ENCODE data around the gene HINT2. TPM values are rescaled to one million over a fixed set of nuclear protein-coding genes. Genes with fewer than 3 reads are reported as not detected.

Gene HINT2
- total RNA-seq, 4 donors from 2014 or later: 23.4 to 32.4 (median 27.5) TPM

DNA sequence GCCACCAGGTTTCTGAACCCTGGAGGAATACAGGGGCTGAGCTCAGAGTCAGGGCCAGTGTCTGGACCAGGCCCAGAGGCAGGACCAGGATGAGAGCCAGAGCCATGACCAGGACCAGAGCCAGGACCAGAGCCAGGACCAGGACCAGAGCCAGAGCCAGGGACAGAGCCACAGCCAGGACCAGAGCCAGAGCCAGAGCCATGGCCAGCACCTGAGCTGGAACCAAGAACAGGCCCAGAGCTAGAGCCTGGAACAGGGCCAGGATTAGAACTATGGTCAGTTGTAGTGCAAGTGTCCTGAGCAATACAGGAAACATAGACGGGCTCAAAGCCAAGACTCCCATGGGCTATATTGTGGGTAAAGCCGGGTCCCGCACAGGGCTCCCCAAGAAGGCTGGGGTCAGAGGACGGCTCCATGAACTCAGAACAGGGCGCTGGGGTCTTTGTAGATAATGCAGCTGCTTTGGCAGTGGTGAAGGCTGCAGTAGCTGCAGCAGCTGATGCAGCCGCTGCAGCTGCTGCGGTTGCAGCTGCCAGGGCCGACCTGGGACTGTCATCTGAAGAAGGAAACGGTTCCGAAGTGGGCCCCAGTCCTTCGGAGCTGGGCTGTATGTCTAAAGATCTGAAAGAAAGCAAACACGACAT, 3.3 kb downstream of the HINT2 start:
- H3K27ac ChIP-seq (replicated peaks in 1 of 4): peak overlapping the region; percentile 94 to 100 (median 96)
- TF ChIP-seq POLR2A (IDR thresholded peaks at IDR 0.05; ENCODE audit: low read depth) (no peak), EP300 (IDR thresholded peaks at IDR 0.05) (no peak)
- H3K27me3 ChIP-seq: no peaks in the 10 kb centered on the region
- peak overlapping the region; percentile 52 to 65 (median 58) for H3K4me3 ChIP-seq
- no CpG with 5 or more reads among the region's 12 CpGs for WGBS
- intact Hi-C loops (cut with DNase I): no loop called here
- H3K4me1 ChIP-seq: peaks cover 30 to 47% (median 44%) of the 10 kb centered on the region in 4 donors
- peaks cover 16 to 40% (median 34%) of the 10 kb centered on the region in 4 donors for H3K36me3 ChIP-seq
- H3K9me3 ChIP-seq: no peaks in the 10 kb centered on the region
- no peak for DNase-seq (ENCODE audit: extremely low spot score)

DNA sequence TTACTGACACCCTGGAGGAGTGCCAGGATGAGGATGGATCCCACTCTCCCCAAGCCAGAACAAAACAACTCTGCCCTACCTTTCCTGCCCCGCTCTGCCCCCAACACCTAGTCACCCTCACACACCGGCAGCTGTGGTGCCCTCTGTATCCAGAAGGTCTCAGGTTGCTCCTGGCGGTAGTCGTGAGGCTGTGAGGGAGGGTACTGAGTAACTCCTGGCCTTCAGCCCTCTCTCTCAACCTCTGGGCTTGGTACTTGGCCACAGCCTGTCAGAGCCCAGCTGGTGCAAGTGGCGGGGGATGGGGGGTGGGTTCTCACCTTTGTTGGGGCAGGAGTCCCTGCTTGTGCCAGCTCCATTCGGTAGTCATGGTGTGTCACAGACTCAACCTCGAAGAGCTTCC, 4.7 kb downstream of the HINT2 start:
- H3K9me3 ChIP-seq: no peaks in the 10 kb centered on the region
- 93% methylated on average over 7 of the region's 7 CpGs for WGBS
- H3K4me3 ChIP-seq: no peak overlapping the region
- H3K36me3 ChIP-seq: peaks cover 26 to 54% (median 46%) of the 10 kb centered on the region in 4 donors
- intact Hi-C loops (cut with DNase I): no loop called here
- peaks cover 28 to 40% (median 39%) of the 10 kb centered on the region in 4 donors for H3K4me1 ChIP-seq
- DNase-seq (ENCODE audit: extremely low spot score): no peak
- no peaks in the 10 kb centered on the region for H3K27me3 ChIP-seq
- no peak overlapping the region for H3K27ac ChIP-seq (replicated peaks in 1 of 4)
- TF ChIP-seq, protein P1, sequence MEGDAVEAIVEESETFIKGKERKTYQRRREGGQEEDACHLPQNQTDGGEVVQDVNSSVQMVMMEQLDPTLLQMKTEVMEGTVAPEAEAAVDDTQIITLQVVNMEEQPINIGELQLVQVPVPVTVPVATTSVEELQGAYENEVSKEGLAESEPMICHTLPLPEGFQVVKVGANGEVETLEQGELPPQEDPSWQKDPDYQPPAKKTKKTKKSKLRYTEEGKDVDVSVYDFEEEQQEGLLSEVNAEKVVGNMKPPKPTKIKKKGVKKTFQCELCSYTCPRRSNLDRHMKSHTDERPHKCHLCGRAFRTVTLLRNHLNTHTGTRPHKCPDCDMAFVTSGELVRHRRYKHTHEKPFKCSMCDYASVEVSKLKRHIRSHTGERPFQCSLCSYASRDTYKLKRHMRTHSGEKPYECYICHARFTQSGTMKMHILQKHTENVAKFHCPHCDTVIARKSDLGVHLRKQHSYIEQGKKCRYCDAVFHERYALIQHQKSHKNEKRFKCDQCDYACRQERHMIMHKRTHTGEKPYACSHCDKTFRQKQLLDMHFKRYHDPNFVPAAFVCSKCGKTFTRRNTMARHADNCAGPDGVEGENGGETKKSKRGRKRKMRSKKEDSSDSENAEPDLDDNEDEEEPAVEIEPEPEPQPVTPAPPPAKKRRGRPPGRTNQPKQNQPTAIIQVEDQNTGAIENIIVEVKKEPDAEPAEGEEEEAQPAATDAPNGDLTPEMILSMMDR (IDR thresholded peaks at IDR 0.05): no peak
- TF ChIP-seq POLR2A (IDR thresholded peaks at IDR 0.05; ENCODE audit: low read depth): no peak
- no peak for TF ChIP-seq EP300 (IDR thresholded peaks at IDR 0.05)
- TF ChIP-seq POLR2AphosphoS5 (IDR thresholded peaks at IDR 0.05): no peak

DNA sequence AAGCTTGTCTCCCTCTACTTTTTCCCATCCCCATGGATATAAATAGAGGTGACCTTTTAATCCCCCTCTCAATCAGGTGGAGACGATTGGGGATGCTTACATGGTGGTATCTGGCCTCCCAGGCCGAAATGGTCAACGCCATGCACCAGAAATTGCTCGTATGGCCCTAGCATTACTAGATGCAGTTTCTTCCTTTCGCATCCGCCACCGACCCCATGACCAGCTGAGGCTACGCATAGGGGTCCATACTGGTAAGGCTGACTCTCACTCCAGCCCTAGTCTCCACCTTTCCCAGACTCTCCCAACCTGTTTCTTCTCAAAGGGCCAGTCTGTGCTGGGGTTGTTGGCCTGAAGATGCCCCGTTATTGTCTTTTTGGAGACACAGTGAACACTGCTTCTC, 6.4 kb downstream of the HINT2 start:
- intact Hi-C loops (cut with DNase I): no loop called here
- H3K27ac ChIP-seq (replicated peaks in 1 of 4): no peak overlapping the region
- TF ChIP-seq POLR2A (IDR thresholded peaks at IDR 0.05; ENCODE audit: low read depth) (no peak), POLR2AphosphoS5 (IDR thresholded peaks at IDR 0.05) (no peak), EP300 (IDR thresholded peaks at IDR 0.05) (no peak)
- TF ChIP-seq, protein P1 (IDR thresholded peaks at IDR 0.05): no peak
- no peaks in the 10 kb centered on the region for H3K9me3 ChIP-seq
- H3K4me1 ChIP-seq: peaks cover 19 to 31% (median 28%) of the 10 kb centered on the region in 4 donors
- H3K4me3 ChIP-seq: no peak overlapping the region
- no peak for DNase-seq (ENCODE audit: extremely low spot score)
- 87% methylated on average over 9 of the region's 9 CpGs for WGBS
- peaks cover 26 to 67% (median 53%) of the 10 kb centered on the region in 4 donors for H3K36me3 ChIP-seq
- H3K27me3 ChIP-seq: no peaks in the 10 kb centered on the region

DNA sequence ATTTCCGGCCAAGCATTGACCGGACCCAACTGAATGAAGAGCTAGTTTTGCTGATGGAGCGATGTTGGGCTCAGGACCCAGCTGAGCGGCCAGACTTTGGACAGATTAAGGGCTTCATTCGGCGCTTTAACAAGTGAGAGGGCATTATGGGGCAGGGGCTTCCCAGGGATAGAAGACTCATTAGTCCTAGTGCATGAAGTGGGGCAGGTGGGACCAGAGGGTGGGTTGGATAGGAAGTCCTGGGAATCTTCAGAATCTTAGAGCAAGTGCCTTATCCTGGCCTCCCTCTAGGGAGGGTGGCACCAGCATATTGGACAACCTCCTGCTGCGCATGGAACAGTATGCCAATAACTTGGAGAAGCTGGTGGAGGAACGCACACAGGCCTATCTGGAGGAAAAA, 8.7 kb downstream of the HINT2 start:
- peaks cover 34 to 89% (median 72%) of the 10 kb centered on the region in 4 donors for H3K36me3 ChIP-seq
- H3K4me3 ChIP-seq: no peak overlapping the region
- no peaks in the 10 kb centered on the region for H3K9me3 ChIP-seq
- no peak for TF ChIP-seq POLR2A (IDR thresholded peaks at IDR 0.05; ENCODE audit: low read depth)
- TF ChIP-seq, protein P1 (IDR thresholded peaks at IDR 0.05): no peak
- TF ChIP-seq EP300 (IDR thresholded peaks at IDR 0.05): no peak
- no peak for TF ChIP-seq POLR2AphosphoS5 (IDR thresholded peaks at IDR 0.05)
- intact Hi-C loops (cut with DNase I): no loop called here
- WGBS: 94% methylated on average over 7 of the region's 8 CpGs
- no peak for DNase-seq (ENCODE audit: extremely low spot score)
- H3K27ac ChIP-seq (replicated peaks in 1 of 4): no peak overlapping the region
- H3K4me1 ChIP-seq: peaks cover under 1 to 9% (median 5%) of the 10 kb centered on the region in 4 donors
- no peaks in the 10 kb centered on the region for H3K27me3 ChIP-seq

DNA sequence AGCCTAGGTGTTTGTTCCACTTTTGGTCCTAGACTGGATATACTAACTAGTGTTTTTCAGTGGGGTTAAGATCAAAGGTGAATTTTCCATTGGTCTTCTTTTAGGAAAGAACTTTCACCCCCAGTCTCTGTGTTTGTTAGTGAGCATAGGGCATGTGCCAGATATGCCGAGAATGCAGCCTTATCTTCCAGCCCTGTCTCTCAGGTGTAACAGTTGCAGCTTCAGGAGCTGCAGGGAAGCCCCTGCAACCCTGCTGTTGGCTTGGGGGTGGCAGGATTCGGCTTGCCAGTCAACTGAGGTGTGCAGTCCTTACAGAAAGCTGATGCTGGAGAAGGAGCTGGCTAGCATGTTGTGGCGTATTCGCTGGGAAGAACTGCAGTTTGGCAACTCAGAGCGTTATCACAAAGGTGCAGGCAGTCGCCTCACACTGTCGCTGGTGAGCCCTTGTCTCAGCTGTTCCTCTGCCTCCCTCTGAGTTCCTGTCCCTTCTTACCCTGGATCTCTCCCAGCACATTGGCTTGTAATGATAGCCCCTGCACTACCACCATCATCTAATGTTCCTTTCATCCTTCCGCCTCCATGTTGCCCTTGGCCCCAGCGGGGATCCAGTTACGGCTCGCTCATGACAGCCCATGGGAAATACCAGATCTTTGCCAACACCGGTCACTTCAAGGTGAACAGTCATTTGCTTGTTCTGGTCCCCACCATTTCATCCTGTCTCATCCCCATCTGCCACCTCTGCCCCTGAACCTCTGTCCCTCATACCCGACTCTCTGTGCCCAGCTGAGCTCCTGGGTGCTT, 13.3 kb downstream of the HINT2 start:
- no peaks in the 10 kb centered on the region for H3K9me3 ChIP-seq
- H3K27me3 ChIP-seq: no peaks in the 10 kb centered on the region
- TF ChIP-seq, protein P1 (IDR thresholded peaks at IDR 0.05): no peak
- no peak for TF ChIP-seq POLR2A (IDR thresholded peaks at IDR 0.05; ENCODE audit: low read depth)
- TF ChIP-seq POLR2AphosphoS5 (IDR thresholded peaks at IDR 0.05): no peak
- no peak for TF ChIP-seq EP300 (IDR thresholded peaks at IDR 0.05)
- 96% methylated on average over 10 of the region's 13 CpGs for WGBS
- no peak overlapping the region for H3K4me3 ChIP-seq
- no peak for DNase-seq (ENCODE audit: extremely low spot score)
- peaks cover 25 to 72% (median 55%) of the 10 kb centered on the region in 4 donors for H3K36me3 ChIP-seq
- no peak overlapping the region for H3K27ac ChIP-seq (replicated peaks in 1 of 4)
- H3K4me1 ChIP-seq: peaks cover 0 to 2% (median 0%) of the 10 kb centered on the region in 4 donors
- intact Hi-C loops (cut with DNase I): no loop called here
